Stimulated activated CD4-positive, alpha-beta T cell treated with anti-CD3 and anti-CD28 coated beads, Interleukin-12 subunit alpha, Interleukin-12 subunit beta, amount 100 ng/mL, for 48 hours (primary cell): ENCODE measurements around the gene ADAMTSL2.

ENCODE experiments used
- DNase-seq, 3 donors: peaks; one replicate each; pipeline ENCODE4 v3.0.0-alpha.2; 2020; ENCODE audit warnings: low read depth in 2 of 3, low spot score in 1 of 3

Gene ADAMTSL2

GRCh38 chr9:133572821-133573361, 38.4 kb downstream of the ADAMTSL2 start:
- no peak for DNase-seq

- DNase-seq = no peak
Observed at GRCh38 chr9:133573791-133574515, 39.4 kb downstream of the ADAMTSL2 start.

- DNase-seq = no peak
Observed at GRCh38 chr9:133574771-133575170, 40.3 kb downstream of the ADAMTSL2 start.

GRCh38 chr9:133575186-133576030, 40.9 kb downstream of the ADAMTSL2 start:
- DNase-seq = no peak

GRCh38 chr9:133576031-133576874, 41.7 kb downstream of the ADAMTSL2 start:
- no peak for DNase-seq

GRCh38 chr9:133576875-133577736, 42.6 kb downstream of the ADAMTSL2 start:
- no peak for DNase-seq

- DNase-seq = no peak
Observed at GRCh38 chr9:133577737-133578112, 43.2 kb downstream of the ADAMTSL2 start.

- DNase-seq = no peak
Observed at GRCh38 chr9:133578524-133579441, 44.3 kb downstream of the ADAMTSL2 start.

GRCh38 chr9:133579601-133580418, 45.3 kb downstream of the ADAMTSL2 start:
- DNase-seq = no peak

GRCh38 chr9:133580419-133580738, 45.9 kb downstream of the ADAMTSL2 start:
- no peak for DNase-seq

GRCh38 chr9:133581011-133581410, 46.5 kb downstream of the ADAMTSL2 start:
- no peak for DNase-seq

GRCh38 chr9:133581513-133582343, 47.2 kb downstream of the ADAMTSL2 start:
- no peak for DNase-seq

- no peak for DNase-seq
Observed at GRCh38 chr9:133582501-133583045, 48.1 kb downstream of the ADAMTSL2 start.

GRCh38 chr9:133583111-133583510, 48.6 kb downstream of the ADAMTSL2 start:
- no peak for DNase-seq

GRCh38 chr9:133583586-133583985, 49.1 kb downstream of the ADAMTSL2 start:
- DNase-seq = no peak

- DNase-seq = no peak
Observed at GRCh38 chr9:133584167-133584558, 49.7 kb downstream of the ADAMTSL2 start.
